Mammary epithelial cell (primary cell): ENCODE results near the gene TLN1.

ENCODE experiments used
- EZH2 ChIP-seq: IDR thresholded peaks from 2 replicates; pipeline ENCODE4 v1.6.1; 2012; ENCODE audit warnings: low read length, inconsistent platforms, borderline replicate concordance
- TF ChIP-seq, protein P1 (sequence below), 2 donors: IDR thresholded peaks in 1 of 2; conservative IDR thresholded peaks in 1 of 2; 2 replicates each; pipeline ENCODE4 v1.5.1; 2011 to 2012; ENCODE audit warnings: inconsistent platforms in 2 of 2, low read length in 2 of 2, mild to moderate bottlenecking in 2 of 2, control low read depth in 1 of 2, low read depth in 1 of 2; ENCODE audit not compliant: insufficient read depth in 1 of 2; ENCODE audit errors: extremely low read depth in 1 of 2

GRCh38 chr9:35681341-35682002 is 50.5 kb downstream of the TLN1 start:
- TF ChIP-seq, protein P1, sequence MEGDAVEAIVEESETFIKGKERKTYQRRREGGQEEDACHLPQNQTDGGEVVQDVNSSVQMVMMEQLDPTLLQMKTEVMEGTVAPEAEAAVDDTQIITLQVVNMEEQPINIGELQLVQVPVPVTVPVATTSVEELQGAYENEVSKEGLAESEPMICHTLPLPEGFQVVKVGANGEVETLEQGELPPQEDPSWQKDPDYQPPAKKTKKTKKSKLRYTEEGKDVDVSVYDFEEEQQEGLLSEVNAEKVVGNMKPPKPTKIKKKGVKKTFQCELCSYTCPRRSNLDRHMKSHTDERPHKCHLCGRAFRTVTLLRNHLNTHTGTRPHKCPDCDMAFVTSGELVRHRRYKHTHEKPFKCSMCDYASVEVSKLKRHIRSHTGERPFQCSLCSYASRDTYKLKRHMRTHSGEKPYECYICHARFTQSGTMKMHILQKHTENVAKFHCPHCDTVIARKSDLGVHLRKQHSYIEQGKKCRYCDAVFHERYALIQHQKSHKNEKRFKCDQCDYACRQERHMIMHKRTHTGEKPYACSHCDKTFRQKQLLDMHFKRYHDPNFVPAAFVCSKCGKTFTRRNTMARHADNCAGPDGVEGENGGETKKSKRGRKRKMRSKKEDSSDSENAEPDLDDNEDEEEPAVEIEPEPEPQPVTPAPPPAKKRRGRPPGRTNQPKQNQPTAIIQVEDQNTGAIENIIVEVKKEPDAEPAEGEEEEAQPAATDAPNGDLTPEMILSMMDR (conservative IDR thresholded peaks at IDR 0.05 in 1 of 2, IDR thresholded peaks at IDR 0.05 in 1 of 2; ENCODE audit: extremely low read depth in 1 of 2, insufficient read depth in 1 of 2, low read depth in 1 of 2, low read length in 2 of 2) = no peak
- TF ChIP-seq EZH2 = no peak
